ENCODE data around the gene MIS18A.
A peak's percentile ranks its signal among the peaks of the same experiment; 100 is the strongest.
"Not testable (repeated sequence)": the region's sequence is repeated elsewhere in the genome, so short reads cannot be mapped to it uniquely, and the experiment has no call there.

MIS18A gene

GRCh38 chr21:32303385-32303784 lies 24.5 kb upstream of the MIS18A start:
- no peak for DNase-seq

- DNase-seq, result no peak
These were observed 23.7 kb upstream of the MIS18A start for GRCh38 chr21:32302560-32302959.

GRCh38 chr21:32301596-32301995 lies 22.7 kb upstream of the MIS18A start:
- DNase-seq, result no peak

GRCh38 chr21:32300117-32300681 lies 21.4 kb upstream of the MIS18A start:
- no peak for DNase-seq

GRCh38 chr21:32299695-32300094 lies 20.8 kb upstream of the MIS18A start:
- DNase-seq, result no peak

GRCh38 chr21:32298658-32299081 lies 19.8 kb upstream of the MIS18A start, which contains the start of gene MRAP:
Gene MRAP, plus strand, starts transcription at chr21:32298855. Its CDS starts 117 bp downstream, at chr21:32298972.
- no peak for DNase-seq

- no peak for DNase-seq
These were observed 19.3 kb upstream of the MIS18A start for GRCh38 chr21:32298148-32298559.

- DNase-seq, result no peak
These were observed 18.6 kb upstream of the MIS18A start for GRCh38 chr21:32297449-32297848.

- DNase-seq, result no peak
These were observed 6.6 kb upstream of the MIS18A start for GRCh38 chr21:32285476-32285875.

- DNase-seq, result no peak
These were observed 4.1 kb upstream of the MIS18A start for GRCh38 chr21:32282992-32283391.

GRCh38 chr21:32281531-32281930 lies 2.7 kb upstream of the MIS18A start:
- no peak for DNase-seq

- DNase-seq, result no peak
These were observed 480 bp upstream of the MIS18A start for GRCh38 chr21:32279377-32279680.

GRCh38 chr21:32278103-32278502 lies 746 bp downstream of the MIS18A start:
- no peak for DNase-seq

GRCh38 chr21:32276671-32277070 lies 2.2 kb downstream of the MIS18A start:
- no peak for DNase-seq

- DNase-seq, result no peak
These were observed 8.1 kb downstream of the MIS18A start for GRCh38 chr21:32270748-32271147.

- not testable (repeated sequence) for DNase-seq
These were observed 13.5 kb downstream of the MIS18A start for GRCh38 chr21:32265321-32265720.

GRCh38 chr21:32261929-32262328 lies 16.9 kb downstream of the MIS18A start:
- DNase-seq, result no peak

GRCh38 chr21:32260130-32260529 lies 18.7 kb downstream of the MIS18A start:
- DNase-seq, result no peak

GRCh38 chr21:32258786-32259048 lies 20.1 kb downstream of the MIS18A start:
- not testable (repeated sequence) for DNase-seq

- DNase-seq, result peak; percentile 15
These were observed 20.7 kb downstream of the MIS18A start for GRCh38 chr21:32257962-32258785.

GRCh38 chr21:32256873-32257620 lies 21.8 kb downstream of the MIS18A start:
- no peak for DNase-seq

GRCh38 chr21:32256251-32256650 lies 22.6 kb downstream of the MIS18A start:
- no peak for DNase-seq

GRCh38 chr21:32253215-32253641 lies 25.6 kb downstream of the MIS18A start:
- DNase-seq, result no peak

- DNase-seq, result no peak
These were observed 26.7 kb downstream of the MIS18A start for GRCh38 chr21:32252136-32252535.
